PC-3 (cell line): ENCODE data around the gene THUMPD2. TPM values are rescaled to one million over a fixed set of nuclear protein-coding genes. Genes with fewer than 3 reads are reported as not detected.

Experiments used
- ATAC-seq: fragments of 200-7000 bp; cut with Tn5 transposase; 2 replicates; pipeline ENCODE4 v1.9.1; 2020; ENCODE audit warnings: mild to moderate bottlenecking, moderate library complexity
- Bru-seq: library from RNA; stranded (reverse); fragments of 400-500 nt; gene quantifications from one replicate; lab custom pipeline; 2021; lab: Mats Ljungman, UMichigan
- BruChase-seq, 2 experiments: library from RNA; stranded (reverse); fragments of 400-500 nt; gene quantifications; one replicate each; lab custom pipeline; 2021; lab: Mats Ljungman, UMichigan
- BruUV-seq: library from RNA; stranded (reverse); fragments of 400-500 nt; replicated peaks from 2 replicates; lab custom pipeline; 2021; lab: Mats Ljungman, UMichigan
- CTCF ChIA-PET: fragments of 300-600 bp; sonication (Branson Sonifier 250); formaldehyde crosslinking; loops from one replicate; lab custom pipeline; 2022; ENCODE audit warnings: antibody characterized with exemption; lab: Charles Lee
- POLR2A ChIA-PET: fragments of 300-600 bp; sonication (Branson Sonifier 250); formaldehyde crosslinking; loops from one replicate; lab custom pipeline; 2022; ENCODE audit warnings: antibody characterized with exemption; ENCODE audit not compliant: unreplicated experiment; lab: Charles Lee
- DNase-seq: peaks from one replicate; pipeline ENCODE4 v3.0.0-alpha.2; 2015
- H2AFZ ChIP-seq: fragments of 300-600 bp; sonication (generic); 2 replicates; pipeline ENCODE4 v1.6.0; 2016; ENCODE audit warnings: antibody characterized with exemption, low read length
- H3F3A ChIP-seq: fragments of 300-600 bp; sonication (generic); one replicate; pipeline ENCODE4 v1.6.0; 2017; ENCODE audit warnings: antibody characterized with exemption, low read length, control low read depth, mild to moderate bottlenecking; ENCODE audit not compliant: unreplicated experiment
- H3K27ac ChIP-seq: fragments of 300-600 bp; sonication (generic); 2 replicates; pipeline ENCODE4 v1.5.1; 2016; ENCODE audit warnings: mild to moderate bottlenecking, low read length
- H3K27me3 ChIP-seq: fragments of 300-600 bp; sonication (generic); 2 replicates; pipeline ENCODE4 v1.6.1; 2016; ENCODE audit warnings: low read length, mixed read lengths
- H3K36me3 ChIP-seq: fragments of 300-600 bp; sonication (generic); 2 replicates; pipeline ENCODE4 v1.6.1; 2016; ENCODE audit warnings: low read depth, mixed run types, low read length, mixed read lengths
- H3K4me1 ChIP-seq: fragments of 300-600 bp; sonication (generic); 2 replicates; pipeline ENCODE4 v1.5.1; 2016; ENCODE audit warnings: low read length; ENCODE audit not compliant: insufficient read depth
- H3K4me2 ChIP-seq: fragments of 300-600 bp; sonication (generic); 2 replicates; pipeline ENCODE4 v1.6.0; 2016; ENCODE audit warnings: low read length
- H3K4me3 ChIP-seq: fragments of 300-600 bp; sonication (generic); 2 replicates; pipeline ENCODE4 v1.5.1; 2016; ENCODE audit warnings: mild to moderate bottlenecking, low read length, mixed read lengths
- H3K79me2 ChIP-seq: fragments of 300-600 bp; sonication (generic); 2 replicates; pipeline ENCODE4 v1.6.1; 2017; ENCODE audit warnings: low read length, mixed read lengths
- H3K9ac ChIP-seq: fragments of 300-600 bp; sonication (generic); 2 replicates; pipeline ENCODE4 v1.6.0; 2016; ENCODE audit warnings: mild to moderate bottlenecking, low read length
- H3K9me2 ChIP-seq: fragments of 300-600 bp; sonication (generic); replicated peaks from 2 replicates; pipeline ENCODE4 v1.6.1; 2016; ENCODE audit warnings: mixed run types, low read length, mixed read lengths
- H3K9me3 ChIP-seq: fragments of 300-600 bp; sonication (generic); 2 replicates; pipeline ENCODE4 v1.6.1; 2016; ENCODE audit warnings: low read length, mixed read lengths
- H4K20me1 ChIP-seq: fragments of 300-600 bp; sonication (generic); 2 replicates; pipeline ENCODE4 v1.6.1; 2016; ENCODE audit warnings: low read length, mixed read lengths
- EZH2 ChIP-seq: fragments of 300-600 bp; sonication (generic); IDR thresholded peaks from one replicate; pipeline ENCODE4 v1.6.1; 2017; ENCODE audit warnings: antibody characterized with exemption, mild to moderate bottlenecking, low read length; ENCODE audit not compliant: unreplicated experiment
- EZH2phosphoT487 ChIP-seq: fragments of 300-600 bp; sonication (generic); IDR thresholded peaks from 2 replicates; pipeline ENCODE4 v1.6.1; 2018; ENCODE audit warnings: mild to moderate bottlenecking, antibody characterized with exemption, low read length, borderline replicate concordance
- intact Hi-C: fragments of 100-400 bp; cut with micrococcal nuclease; formaldehyde crosslinking; loops from 2 replicates; pipeline ENCODE4 v1.9.0; 2023
- long read RNA-seq: library from polyadenylated mRNA; unstranded; transcript quantifications from one replicate; pipeline ENCODE4 v2.0.0, GENCODE V29; 2021; ENCODE audit not compliant: unreplicated experiment
- total RNA-seq: library from RNA; depleted of rRNA; stranded (reverse); fragments of >200 nt; gene quantifications from 2 replicates; pipeline ENCODE4 v1.2.3, GENCODE V29; 2014; rRNA removed
- TF ChIP-seq, protein P1 (sequence below): fragments of 300-600 bp; sonication (generic); conservative IDR thresholded peaks from 2 replicates; pipeline ENCODE4 v1.5.1; 2017; ENCODE audit warnings: antibody characterized with exemption, low read depth, mild to moderate bottlenecking, low read length

The THUMPD2 gene, protein sequence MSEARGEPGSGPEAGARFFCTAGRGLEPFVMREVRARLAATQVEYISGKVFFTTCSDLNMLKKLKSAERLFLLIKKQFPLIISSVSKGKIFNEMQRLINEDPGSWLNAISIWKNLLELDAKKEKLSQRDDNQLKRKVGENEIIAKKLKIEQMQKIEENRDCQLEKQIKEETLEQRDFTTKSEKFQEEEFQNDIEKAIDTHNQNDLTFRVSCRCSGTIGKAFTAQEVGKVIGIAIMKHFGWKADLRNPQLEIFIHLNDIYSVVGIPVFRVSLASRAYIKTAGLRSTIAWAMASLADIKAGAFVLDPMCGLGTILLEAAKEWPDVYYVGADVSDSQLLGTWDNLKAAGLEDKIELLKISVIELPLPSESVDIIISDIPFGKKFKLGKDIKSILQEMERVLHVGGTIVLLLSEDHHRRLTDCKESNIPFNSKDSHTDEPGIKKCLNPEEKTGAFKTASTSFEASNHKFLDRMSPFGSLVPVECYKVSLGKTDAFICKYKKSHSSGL
- 10.2 and 11.9 TPM in 2 replicates for total RNA-seq
- Bru-seq, nascent RNA: percentile 88 among the genes with signal in this experiment
- BruChase-seq, experiment 1, labeled RNA remaining after a 6-hour chase: percentile 60 among the genes with signal in this experiment
- percentile 76 among the genes with signal in this experiment for BruChase-seq, experiment 2, labeled RNA remaining after a 2-hour chase
- long read RNA-seq, transcript THUMPD2-201 (11 exons, 2,089 nt): minor isoform, 5 of 33 reads
- long read RNA-seq, transcript THUMPD2-204 (10 exons, 1,970 nt): major isoform, 9 of 33 reads
- long read RNA-seq, partial matches to known transcripts: 5 of 33 reads
- long read RNA-seq, other reads (novel, unspliced or antisense): 14 of 33 reads

DNA sequence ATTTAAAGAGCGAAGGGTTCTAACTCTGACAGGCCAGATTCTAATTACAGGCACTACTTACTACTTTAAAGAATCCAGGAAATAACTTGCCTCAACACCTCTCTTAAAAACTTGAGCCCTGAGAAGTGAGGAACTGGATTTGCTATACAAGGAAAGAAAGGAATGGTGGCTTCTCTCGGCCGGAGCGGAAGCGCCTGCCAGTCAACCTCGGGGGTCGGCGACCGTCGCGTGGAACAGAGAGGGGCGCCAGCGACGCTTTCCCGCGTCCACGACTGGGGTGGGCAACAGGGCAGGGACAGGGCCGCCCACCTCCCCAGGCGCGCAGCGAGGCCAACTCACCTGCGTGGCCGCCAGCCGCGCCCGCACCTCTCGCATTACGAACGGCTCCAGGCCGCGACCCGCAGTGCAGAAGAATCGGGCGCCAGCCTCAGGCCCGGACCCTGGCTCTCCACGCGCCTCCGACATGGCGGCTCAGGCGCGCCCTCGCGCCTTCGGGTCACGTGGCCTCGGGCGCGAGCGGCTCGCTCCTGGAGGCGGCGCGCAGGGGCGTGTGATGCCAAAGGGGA, at the start of gene THUMPD2:
TSS of gene THUMPD2 (minus strand) at position 484 of the 566 bp plus-strand sequence. CDS start at position 465, 19 bp downstream.
- H3K9me3 ChIP-seq: no peaks in the 10 kb centered on the region
- no TSS peak for BruUV-seq
- H3K79me2 ChIP-seq: peaks cover 52% of the 10 kb centered on the region
- H3K4me2 ChIP-seq: peak within 1 kb of the TSS; percentile 88
- TF ChIP-seq EZH2phosphoT487 (no peak), EZH2 (no peak)
- TF ChIP-seq, protein P1, sequence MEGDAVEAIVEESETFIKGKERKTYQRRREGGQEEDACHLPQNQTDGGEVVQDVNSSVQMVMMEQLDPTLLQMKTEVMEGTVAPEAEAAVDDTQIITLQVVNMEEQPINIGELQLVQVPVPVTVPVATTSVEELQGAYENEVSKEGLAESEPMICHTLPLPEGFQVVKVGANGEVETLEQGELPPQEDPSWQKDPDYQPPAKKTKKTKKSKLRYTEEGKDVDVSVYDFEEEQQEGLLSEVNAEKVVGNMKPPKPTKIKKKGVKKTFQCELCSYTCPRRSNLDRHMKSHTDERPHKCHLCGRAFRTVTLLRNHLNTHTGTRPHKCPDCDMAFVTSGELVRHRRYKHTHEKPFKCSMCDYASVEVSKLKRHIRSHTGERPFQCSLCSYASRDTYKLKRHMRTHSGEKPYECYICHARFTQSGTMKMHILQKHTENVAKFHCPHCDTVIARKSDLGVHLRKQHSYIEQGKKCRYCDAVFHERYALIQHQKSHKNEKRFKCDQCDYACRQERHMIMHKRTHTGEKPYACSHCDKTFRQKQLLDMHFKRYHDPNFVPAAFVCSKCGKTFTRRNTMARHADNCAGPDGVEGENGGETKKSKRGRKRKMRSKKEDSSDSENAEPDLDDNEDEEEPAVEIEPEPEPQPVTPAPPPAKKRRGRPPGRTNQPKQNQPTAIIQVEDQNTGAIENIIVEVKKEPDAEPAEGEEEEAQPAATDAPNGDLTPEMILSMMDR: no peak
- POLR2A ChIA-PET: no interaction called here
- DNase-seq: peak; percentile 80
- no peaks in the 10 kb centered on the region for H3F3A ChIP-seq
- peaks cover 28% of the 10 kb centered on the region for H3K4me1 ChIP-seq
- peak within 1 kb of the TSS; percentile 96 for H3K9ac ChIP-seq
- H2AFZ ChIP-seq: peak within 1 kb of the TSS; percentile 90
- H3K36me3 ChIP-seq: peaks cover 8% of the 10 kb centered on the region; the same call in 1 of the 2 replicates
- H4K20me1 ChIP-seq: no peaks in the 10 kb centered on the region
- peak within 1 kb of the TSS; percentile 57 for H3K27ac ChIP-seq
- peak; percentile 70 for ATAC-seq
- CTCF ChIA-PET: no interaction called here
- peak within 1 kb of the TSS; percentile 85 for H3K4me3 ChIP-seq
- intact Hi-C loops: no loop called here
- no peaks in the 10 kb centered on the region for H3K9me2 ChIP-seq
- H3K27me3 ChIP-seq: no peaks in the 10 kb centered on the region

DNA sequence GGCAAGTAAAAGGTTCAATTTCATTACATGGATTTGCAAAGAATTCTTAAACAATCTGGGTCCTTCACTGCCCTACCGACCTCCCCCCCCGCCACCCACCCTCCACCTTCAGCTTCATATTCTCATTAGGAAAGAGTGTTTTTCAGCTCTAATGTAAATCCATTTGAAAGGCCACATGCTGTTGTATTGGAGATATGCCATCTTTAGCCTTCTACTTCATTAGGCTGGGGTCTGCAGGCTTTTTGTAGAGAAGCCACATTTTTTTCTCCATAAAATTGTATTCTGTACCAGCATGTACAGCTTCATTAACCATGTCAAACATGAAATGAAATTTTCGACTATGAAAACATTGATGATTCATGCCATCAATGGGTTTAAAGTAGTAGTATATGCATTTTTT, 42.8 kb upstream of the THUMPD2 start:
- Histone ChIP-seq H3K27ac (no peak overlapping the region), H3K4me2 (no peak overlapping the region), H2AFZ (no peak overlapping the region), H3K9ac (no peak overlapping the region), H3F3A (no peaks in the 10 kb centered on the region), H3K9me3 (no peaks in the 10 kb centered on the region), H3K27me3 (no peaks in the 10 kb centered on the region), H3K9me2 (no peaks in the 10 kb centered on the region), H3K36me3 (no peaks in the 10 kb centered on the region), H3K4me1 (no peaks in the 10 kb centered on the region), H3K79me2 (no peaks in the 10 kb centered on the region), H4K20me1 (no peaks in the 10 kb centered on the region), H3K4me3 (no peak overlapping the region)
- ATAC-seq: no peak
- CTCF ChIA-PET: no interaction called here
- POLR2A ChIA-PET: no interaction called here
- TF ChIP-seq EZH2phosphoT487 (no peak), EZH2 (no peak)
- TF ChIP-seq, protein P1: no peak
- DNase-seq: no peak
- no TSS peak for BruUV-seq
- intact Hi-C loops: loop anchor here (5.0 kb wide), 1 partner anchor 1950 kb away; no protein-coding TSS in a partner anchor
